K562 (cell line): Measurements from ENCODE around the gene C12orf42.

ENCODE experiments used
- CBX3 ChIP-seq, 2 experiments: IDR thresholded peaks; 1 replicate in 1 of 2; 2 replicates in 1 of 2; pipeline ENCODE4 v1.6.1; 2012; ENCODE audit warnings: inconsistent platforms in 2 of 2, low read length in 2 of 2, borderline replicate concordance in 1 of 2, control low read depth in 1 of 2
- ELK1 ChIP-seq: sonication (generic); formaldehyde crosslinking; IDR thresholded peaks from 2 replicates; pipeline ENCODE4 v1.8.1; 2022; ENCODE audit warnings: missing genetic modification reagents
- EWSR1 ChIP-seq: fragments of 450-650 bp; IDR thresholded peaks from 2 replicates; pipeline ENCODE4 v1.6.1; 2018; ENCODE audit warnings: borderline replicate concordance, mild to moderate bottlenecking, low read depth, moderate library complexity; ENCODE audit not compliant: partially characterized antibody
- GATA2 ChIP-seq: sonication (generic); formaldehyde crosslinking; IDR thresholded peaks from 2 replicates; pipeline ENCODE4 v1.4.0; 2020; ENCODE audit warnings: mild to moderate bottlenecking, missing genetic modification reagents
- PHF8 ChIP-seq: fragments of 200-600 bp; sonication (generic); IDR thresholded peaks from 2 replicates; pipeline ENCODE4 v1.6.1; 2012; ENCODE audit warnings: mixed run types, mild to moderate bottlenecking, inconsistent platforms, low read length, moderate library complexity, borderline replicate concordance
- POLR2A ChIP-seq: fragments of 450-650 bp; conservative IDR thresholded peaks from 2 replicates; pipeline ENCODE4 v1.6.1; 2016
- TAF1 ChIP-seq: IDR thresholded peaks from 2 replicates; pipeline ENCODE4 v1.6.1; 2011; ENCODE audit warnings: mild to moderate bottlenecking, low read length, moderate library complexity; ENCODE audit not compliant: insufficient read depth, control insufficient read depth, severe bottlenecking; ENCODE audit errors: extremely low read depth
- TOE1 ChIP-seq, 2 experiments: fragments of 450-650 bp in 1 of 2; sonication (generic) in 1 of 2; formaldehyde crosslinking in 1 of 2; IDR thresholded peaks; 2 replicates each; pipeline versions ENCODE4 v1.7.1 to v1.8.0; 2016 to 2022; ENCODE audit warnings: borderline replicate concordance in 2 of 2, mild to moderate bottlenecking in 2 of 2, antibody characterized with exemption in 1 of 2, inconsistent platforms in 1 of 2, low read depth in 1 of 2, missing genetic modification reagents in 1 of 2, moderate library complexity in 1 of 2
- ZBTB43 ChIP-seq: sonication (generic); formaldehyde crosslinking; IDR thresholded peaks from 2 replicates; pipeline ENCODE4 v1.8.0; 2023; ENCODE audit warnings: mild to moderate bottlenecking, missing genetic modification reagents
- ZEB2 ChIP-seq: fragments of 450-650 bp; IDR thresholded peaks from 2 replicates; pipeline ENCODE4 v1.6.1; 2016
- ZNF274 ChIP-seq: IDR thresholded peaks from 2 replicates; pipeline ENCODE4 v1.6.1; 2011; ENCODE audit warnings: low read depth, mild to moderate bottlenecking, low read length, moderate library complexity, borderline replicate concordance
- ZNF445 ChIP-seq: fragments of 250-450 bp; sonication (Bioruptor Pico); IDR thresholded peaks from 2 replicates; pipeline ENCODE4 v1.4.0; 2020; ENCODE audit warnings: low read depth, mild to moderate bottlenecking, moderate library complexity
- ZNF785 ChIP-seq: fragments of 250-450 bp; sonication (Bioruptor Pico); IDR thresholded peaks from 2 replicates; pipeline ENCODE4 v1.4.0; 2020; ENCODE audit warnings: mild to moderate bottlenecking

GRCh38 chr12:103350116-103350515, 145.7 kb downstream of the C12orf42 start:
- TF ChIP-seq EWSR1 (no peak), TOE1 (IDR thresholded peaks at IDR 0.05; ENCODE audit: borderline replicate concordance) (no peak), TOE1 (CRISPR knock-in tag; IDR thresholded peaks at IDR 0.05; ENCODE audit: borderline replicate concordance, low read depth) (no peak), GATA2 (CRISPR knock-in tag) (no peak), ZNF785 (CRISPR knock-in tag) (no peak), PHF8 (no peak), ELK1 (CRISPR knock-in tag) (no peak), TAF1 (no peak), ZNF274 (no peak), POLR2A (no peak), ZEB2 (no peak), CBX3 (IDR thresholded peaks at IDR 0.05; ENCODE audit: borderline replicate concordance in 1 of 2, low read length in 2 of 2) (no peak), ZNF445 (no peak), ZBTB43 (CRISPR knock-in tag) (no peak)
